ENCODE measurements around the gene NKX3-2.

Gene NKX3-2

GRCh38 chr4:13515268-13515667, 29.0 kb downstream of the NKX3-2 start:
- no peak for DNase-seq (ENCODE audit: low read depth in 1 of 2, low spot score in 1 of 2)

GRCh38 chr4:13514722-13515121, 29.6 kb downstream of the NKX3-2 start:
- no peak for DNase-seq (ENCODE audit: low read depth in 1 of 2, low spot score in 1 of 2)

DNA sequence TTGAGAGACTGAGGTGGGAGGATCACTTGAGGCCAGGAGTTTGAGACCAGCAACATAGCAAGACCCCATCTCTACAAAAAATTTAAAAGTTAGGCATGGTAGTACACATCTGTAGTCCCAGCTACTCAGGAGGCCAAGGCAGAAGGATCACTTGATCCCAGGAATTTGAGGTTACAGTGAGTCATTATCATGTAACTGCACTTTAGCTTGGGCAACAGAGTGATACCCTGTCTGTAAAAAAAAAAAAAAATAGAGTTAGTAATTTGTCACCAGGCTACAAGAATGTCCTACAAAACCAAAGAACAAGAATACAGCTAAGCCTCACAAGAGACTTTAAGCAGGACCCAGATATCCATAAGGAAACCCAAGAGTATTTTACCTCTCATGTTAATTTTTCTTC, 33.2 kb downstream of the NKX3-2 start:
- DNase-seq (ENCODE audit: low read depth in 1 of 2, low spot score in 1 of 2): no peak

- no peak for DNase-seq (ENCODE audit: low read depth in 1 of 2, low spot score in 1 of 2)
Measured at GRCh38 chr4:13509442-13509841, 34.9 kb downstream of the NKX3-2 start.

DNA sequence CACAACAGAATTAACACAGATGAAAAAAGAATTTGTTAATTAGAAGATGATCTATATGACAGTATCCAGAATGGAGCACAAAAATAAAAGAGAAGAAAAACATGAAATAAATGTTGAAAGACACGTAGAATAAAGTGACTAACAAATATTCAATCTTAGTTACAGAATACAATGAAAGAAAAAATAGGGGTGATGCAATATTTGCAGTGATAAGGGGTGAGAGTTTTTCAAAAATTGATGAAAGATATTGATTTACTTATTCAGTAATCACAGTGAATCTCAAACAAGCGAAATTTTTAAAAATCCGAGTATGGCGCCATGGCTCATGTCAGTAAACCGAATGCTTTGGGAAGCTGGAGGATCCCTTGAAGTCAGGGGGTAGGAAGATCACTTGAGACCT, 39.9 kb downstream of the NKX3-2 start:
- no peak for DNase-seq (ENCODE audit: low read depth in 1 of 2, low spot score in 1 of 2)

DNA sequence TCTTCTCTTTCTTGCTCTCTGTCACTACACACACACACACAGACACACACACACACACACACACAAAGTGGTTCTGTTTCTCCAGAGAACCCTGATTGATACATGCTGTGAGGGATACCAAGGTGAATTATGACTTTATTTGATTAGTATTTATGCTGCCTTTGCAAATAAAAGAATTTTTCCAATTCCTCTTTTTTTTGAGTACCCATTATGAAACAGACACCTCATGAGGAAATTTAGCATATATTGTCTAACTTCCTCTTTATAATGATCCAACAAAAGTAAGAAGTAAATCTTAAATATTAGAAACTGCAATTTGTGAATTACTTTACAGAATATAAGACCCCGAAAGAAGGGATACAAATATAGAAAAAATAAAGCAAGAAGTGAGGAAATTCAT, 45.8 kb downstream of the NKX3-2 start:
- DNase-seq (ENCODE audit: low read depth in 1 of 2, low spot score in 1 of 2): no peak

- no peak for DNase-seq (ENCODE audit: low read depth in 1 of 2, low spot score in 1 of 2)
Measured at GRCh38 chr4:13496605-13497004, 47.7 kb downstream of the NKX3-2 start.

GRCh38 chr4:13495753-13496152, 48.6 kb downstream of the NKX3-2 start:
- DNase-seq (ENCODE audit: low read depth in 1 of 2, low spot score in 1 of 2): no peak

DNA sequence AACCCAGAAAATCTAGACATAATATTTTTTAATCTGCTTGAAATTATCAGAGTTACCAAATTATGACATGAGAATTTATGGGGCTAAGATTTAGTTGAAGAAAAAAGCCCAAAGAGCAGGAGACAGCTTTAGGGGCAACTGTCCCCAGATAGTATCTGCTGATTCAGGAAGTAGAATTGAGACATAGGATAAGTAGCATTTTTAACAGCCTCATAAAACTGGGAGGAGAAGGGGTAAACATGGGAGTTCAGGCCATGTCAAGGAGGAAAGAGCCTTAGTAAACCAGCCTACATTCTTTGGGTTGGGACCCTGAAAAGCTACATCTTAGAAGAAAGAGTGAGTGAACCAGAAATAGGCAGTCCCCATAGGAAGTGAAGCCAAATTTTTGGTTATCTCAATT, 50.5 kb downstream of the NKX3-2 start:
- DNase-seq (ENCODE audit: low read depth in 1 of 2, low spot score in 1 of 2): no peak

GRCh38 chr4:13492747-13493146, 51.6 kb downstream of the NKX3-2 start:
- no peak for DNase-seq (ENCODE audit: low read depth in 1 of 2, low spot score in 1 of 2)
